H9 (cell line): ENCODE results near the gene KRT28. TPM values are rescaled to one million over a fixed set of nuclear protein-coding genes. Genes with fewer than 3 reads are reported as not detected.

Source experiments
- DNase-seq: peaks from one replicate; pipeline ENCODE4 v3.0.0-alpha.2; 2017
- H2AFZ ChIP-seq: one replicate; pipeline ENCODE4 v1.6.1; 2013; ENCODE audit warnings: mild to moderate bottlenecking, low read length, control low read depth, moderate library complexity
- H2AK5ac ChIP-seq: 2 replicates; pipeline ENCODE4 v1.6.1; 2013; ENCODE audit warnings: low read length, control low read depth, mixed read lengths; ENCODE audit not compliant: insufficient read length
- H2BK120ac ChIP-seq: one replicate; pipeline ENCODE4 v1.6.1; 2013; ENCODE audit warnings: low read depth, mild to moderate bottlenecking, low read length, control low read depth, inconsistent platforms; ENCODE audit not compliant: poor library complexity, severe bottlenecking
- H2BK12ac ChIP-seq: 2 replicates; pipeline ENCODE4 v1.6.1; 2013; ENCODE audit warnings: low read length, control low read depth, mixed read lengths, low read depth; ENCODE audit not compliant: insufficient read length
- H2BK15ac ChIP-seq: 2 replicates; pipeline ENCODE4 v1.6.1; 2013; ENCODE audit warnings: low read depth, low read length, control low read depth
- H2BK20ac ChIP-seq: one replicate; pipeline ENCODE4 v1.6.1; 2013; ENCODE audit warnings: low read depth, mild to moderate bottlenecking, low read length, control low read depth, inconsistent platforms; ENCODE audit not compliant: poor library complexity, severe bottlenecking
- H2BK5ac ChIP-seq: 2 replicates; pipeline ENCODE4 v1.6.1; 2013; ENCODE audit warnings: low read length, control low read depth, mixed read lengths; ENCODE audit not compliant: insufficient read length
- H3K14ac ChIP-seq: 2 replicates; pipeline ENCODE4 v1.6.1; 2013; ENCODE audit warnings: low read length, control low read depth; ENCODE audit not compliant: insufficient read depth
- H3K18ac ChIP-seq: 2 replicates; pipeline ENCODE4 v1.6.1; 2013; ENCODE audit warnings: low read depth, mild to moderate bottlenecking, mixed read lengths, low read length, control low read depth; ENCODE audit not compliant: insufficient read length
- H3K23ac ChIP-seq: 2 replicates; pipeline ENCODE4 v1.6.1; 2013; ENCODE audit warnings: low read length, control low read depth, mixed read lengths, low read depth; ENCODE audit not compliant: insufficient read length
- H3K23me2 ChIP-seq: 2 replicates; pipeline ENCODE4 v1.6.1; 2013; ENCODE audit warnings: low read depth, mild to moderate bottlenecking, mixed read lengths, low read length, control low read depth; ENCODE audit not compliant: insufficient read length, poor library complexity, severe bottlenecking
- H3K27ac ChIP-seq: 2 replicates; pipeline ENCODE4 v1.5.1; 2013; ENCODE audit warnings: low read length, control low read depth, mixed read lengths, low read depth; ENCODE audit not compliant: insufficient read length
- H3K27me3 ChIP-seq: 2 replicates; pipeline ENCODE4 v1.6.1; 2013; ENCODE audit warnings: low read length, control low read depth, inconsistent platforms; ENCODE audit not compliant: insufficient read depth
- H3K4ac ChIP-seq: 2 replicates; pipeline ENCODE4 v1.6.1; 2013; ENCODE audit warnings: low read depth, mild to moderate bottlenecking, control low read depth, inconsistent platforms, low read length, moderate library complexity
- H3K4me1 ChIP-seq: 2 replicates; pipeline ENCODE4 v1.6.1; 2013; ENCODE audit warnings: low read length, control low read depth, inconsistent platforms; ENCODE audit not compliant: insufficient read depth
- H3K4me2 ChIP-seq: 2 replicates; pipeline ENCODE4 v1.6.1; 2013; ENCODE audit warnings: low read length, control low read depth, mixed read lengths; ENCODE audit not compliant: insufficient read length, insufficient read depth
- H3K56ac ChIP-seq: 2 replicates; pipeline ENCODE4 v1.6.1; 2013; ENCODE audit warnings: low read depth, mild to moderate bottlenecking, mixed read lengths, low read length, control low read depth; ENCODE audit not compliant: insufficient read length
- H3K79me1 ChIP-seq: 2 replicates; pipeline ENCODE4 v1.6.1; 2013; ENCODE audit warnings: low read depth, mild to moderate bottlenecking, moderate library complexity, low read length, control low read depth, inconsistent platforms; ENCODE audit not compliant: insufficient read depth, poor library complexity, severe bottlenecking
- H3K79me2 ChIP-seq: 2 replicates; pipeline ENCODE4 v1.6.1; 2013; ENCODE audit warnings: low read length, control low read depth, inconsistent platforms; ENCODE audit not compliant: insufficient read depth
- H3K9ac ChIP-seq: 2 replicates; pipeline ENCODE4 v1.6.1; 2013; ENCODE audit warnings: low read length, control low read depth, mixed read lengths; ENCODE audit not compliant: insufficient read length; ENCODE audit errors: extremely low read depth
- H3K9me3 ChIP-seq: one replicate; pipeline ENCODE4 v1.6.1; 2013; ENCODE audit warnings: low read depth, low read length, inconsistent platforms; ENCODE audit not compliant: control insufficient read depth
- H3T11ph ChIP-seq: one replicate; pipeline ENCODE4 v1.6.1; 2013; ENCODE audit warnings: mild to moderate bottlenecking, low read length, control low read depth, inconsistent platforms
- H4K20me1 ChIP-seq: one replicate; pipeline ENCODE4 v1.6.1; 2013; ENCODE audit not compliant: control insufficient read depth, insufficient read length, insufficient read depth
- H4K5ac ChIP-seq: 2 replicates; pipeline ENCODE4 v1.6.1; 2013; ENCODE audit warnings: low read depth, mild to moderate bottlenecking, mixed read lengths, low read length, control low read depth; ENCODE audit not compliant: insufficient read length
- H4K8ac ChIP-seq: replicated peaks from 2 replicates; pipeline ENCODE4 v1.6.1; 2013; ENCODE audit warnings: low read length, control low read depth, mixed read lengths, low read depth; ENCODE audit not compliant: insufficient read length
- H4K91ac ChIP-seq: 2 replicates; pipeline ENCODE4 v1.6.1; 2013; ENCODE audit warnings: low read depth, mild to moderate bottlenecking, moderate library complexity, mixed read lengths, low read length, control low read depth; ENCODE audit not compliant: insufficient read length
- H3K27ac Mint-ChIP-seq, 3 experiments: 2 replicates in 2 of 3; 3 replicates in 1 of 3; pipeline ENCODE4 v1.8.0; 2020 to 2021; ENCODE audit warnings: mixed read lengths in 3 of 3, mild to moderate bottlenecking in 1 of 3, moderate library complexity in 1 of 3
- H3K27me3 Mint-ChIP-seq: 2 replicates; pipeline ENCODE4 v1.8.0; 2021; ENCODE audit warnings: low read depth, mild to moderate bottlenecking, moderate library complexity, mixed read lengths
- H3K36me3 Mint-ChIP-seq, 3 experiments: 2 replicates in 2 of 3; 3 replicates in 1 of 3; pipeline ENCODE4 v1.8.0; 2020 to 2021; ENCODE audit warnings: low read depth in 3 of 3, mixed read lengths in 3 of 3; ENCODE audit not compliant: insufficient read depth in 1 of 3
- H3K4me1 Mint-ChIP-seq, 2 experiments: 2 replicates each; pipeline ENCODE4 v1.8.0; 2020; ENCODE audit warnings: mixed read lengths in 2 of 2
- H3K4me3 Mint-ChIP-seq, 2 experiments: 2 replicates in 1 of 2; 3 replicates in 1 of 2; pipeline ENCODE4 v1.8.0; 2020 to 2021; ENCODE audit warnings: mild to moderate bottlenecking in 2 of 2, mixed read lengths in 2 of 2, moderate library complexity in 1 of 2
- H3K9me3 Mint-ChIP-seq, 2 experiments: 2 replicates in 1 of 2; 3 replicates in 1 of 2; pipeline ENCODE4 v1.8.0; 2020; ENCODE audit warnings: mild to moderate bottlenecking in 2 of 2, mixed read lengths in 2 of 2, moderate library complexity in 1 of 2
- WGBS: extraction: QIAGEN DNeasy Blood & Tissue Kit; methylation state at CpG from one replicate; pipeline ENCODE4 v1.1.7; 2013; ENCODE audit warnings: missing lambda C conversion rate, low lambda C conversion rate, mixed read lengths; ENCODE audit not compliant: insufficient read length; ENCODE audit errors: extremely low coverage; 5-methylcytosine and 5-hydroxymethylcytosine counted together
- total RNA-seq: library from RNA; stranded (reverse); gene quantifications from 2 replicates; pipeline ENCODE4 v1.2.1, GENCODE V29; 2021
- TF ChIP-seq, protein P1 (sequence below): fragments of 200-600 bp; sonication (generic); conservative IDR thresholded peaks from 3 replicates; pipeline ENCODE4 v1.8.0; 2021; ENCODE audit warnings: antibody characterized with exemption, mild to moderate bottlenecking

KRT28 gene
- total RNA-seq, 1 experiment from 2014 or later, result not detected

DNA sequence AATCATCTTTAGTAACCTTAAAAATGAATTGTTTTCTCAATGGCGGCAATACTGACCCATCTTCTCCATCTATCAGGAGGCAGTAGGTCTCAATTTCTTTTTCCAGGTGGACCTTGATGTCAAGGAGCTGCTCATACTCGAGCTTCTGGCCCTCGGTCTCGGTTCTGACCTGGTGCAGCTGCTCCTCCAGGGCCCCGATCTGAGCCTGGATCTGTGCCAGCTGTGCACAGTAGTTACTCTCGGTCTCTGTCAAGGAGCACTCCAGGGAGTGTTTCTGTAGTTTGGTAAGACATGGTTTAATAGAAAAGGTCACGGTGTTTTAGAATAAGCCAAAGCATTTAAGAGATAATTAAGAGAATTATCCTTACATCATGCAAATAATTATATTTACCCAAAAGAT, 22.3 kb downstream of the KRT28 start:
- no peaks in the 10 kb centered on the region for H3K27me3 ChIP-seq
- H4K20me1 ChIP-seq, result no peaks in the 10 kb centered on the region
- no peak overlapping the region for H2BK20ac ChIP-seq
- no peak overlapping the region for H3K14ac ChIP-seq
- H3K18ac ChIP-seq, result no peak overlapping the region
- H3K79me2 ChIP-seq, result no peaks in the 10 kb centered on the region
- H3K9ac ChIP-seq, result no peak overlapping the region
- Mint-ChIP-seq H3K4me3 (no peak overlapping the region), H3K4me1 (no peaks in the 10 kb centered on the region), H3K27ac (no peak overlapping the region), H3K9me3 (no peaks in the 10 kb centered on the region), H3K27me3 (peaks cover 23% of the 10 kb centered on the region), H3K36me3 (no peaks in the 10 kb centered on the region)
- H3K27ac ChIP-seq, result no peak overlapping the region
- H3K56ac ChIP-seq, result no peak overlapping the region
- H3T11ph ChIP-seq, result no peak overlapping the region
- DNase-seq, result no peak
- no peak overlapping the region for H2BK12ac ChIP-seq
- no peaks in the 10 kb centered on the region for H3K79me1 ChIP-seq
- no peak overlapping the region for H2AFZ ChIP-seq
- H3K23me2 ChIP-seq, result no peaks in the 10 kb centered on the region
- no peak overlapping the region for H3K4ac ChIP-seq
- H4K8ac ChIP-seq, result no peak overlapping the region
- TF ChIP-seq, protein P1, sequence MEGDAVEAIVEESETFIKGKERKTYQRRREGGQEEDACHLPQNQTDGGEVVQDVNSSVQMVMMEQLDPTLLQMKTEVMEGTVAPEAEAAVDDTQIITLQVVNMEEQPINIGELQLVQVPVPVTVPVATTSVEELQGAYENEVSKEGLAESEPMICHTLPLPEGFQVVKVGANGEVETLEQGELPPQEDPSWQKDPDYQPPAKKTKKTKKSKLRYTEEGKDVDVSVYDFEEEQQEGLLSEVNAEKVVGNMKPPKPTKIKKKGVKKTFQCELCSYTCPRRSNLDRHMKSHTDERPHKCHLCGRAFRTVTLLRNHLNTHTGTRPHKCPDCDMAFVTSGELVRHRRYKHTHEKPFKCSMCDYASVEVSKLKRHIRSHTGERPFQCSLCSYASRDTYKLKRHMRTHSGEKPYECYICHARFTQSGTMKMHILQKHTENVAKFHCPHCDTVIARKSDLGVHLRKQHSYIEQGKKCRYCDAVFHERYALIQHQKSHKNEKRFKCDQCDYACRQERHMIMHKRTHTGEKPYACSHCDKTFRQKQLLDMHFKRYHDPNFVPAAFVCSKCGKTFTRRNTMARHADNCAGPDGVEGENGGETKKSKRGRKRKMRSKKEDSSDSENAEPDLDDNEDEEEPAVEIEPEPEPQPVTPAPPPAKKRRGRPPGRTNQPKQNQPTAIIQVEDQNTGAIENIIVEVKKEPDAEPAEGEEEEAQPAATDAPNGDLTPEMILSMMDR, result no peak
- WGBS, result no CpG with 5 or more reads among the region's 7 CpGs
- no peaks in the 10 kb centered on the region for H3K4me1 ChIP-seq
- no peak overlapping the region for H2AK5ac ChIP-seq
- no peak overlapping the region for H4K5ac ChIP-seq
- no peak overlapping the region for H3K23ac ChIP-seq
- H4K91ac ChIP-seq, result no peak overlapping the region
- H2BK15ac ChIP-seq, result no peak overlapping the region
- H3K4me2 ChIP-seq, result no peak overlapping the region
- no peak overlapping the region for H2BK5ac ChIP-seq
- H2BK120ac ChIP-seq, result no peak overlapping the region
- no peaks in the 10 kb centered on the region for H3K9me3 ChIP-seq
